ENCODE measurements around the gene PAX2.

- TF ChIP-seq MAX (IDR thresholded peaks at IDR 0.05) (no peak), HNF4G (IDR thresholded peaks at IDR 0.05) (no peak), CTCF (IDR thresholded peaks at IDR 0.05; ENCODE audit: low read depth, low read length, missing input control) (no peak)
Observed at GRCh38 chr10:100732241-100732596, 13.2 kb upstream of the PAX2 start.

All from liver (tissue), 3 donors.